K562 (cell line): ENCODE data around the gene PSMD14. TPM values are rescaled to one million over a fixed set of nuclear protein-coding genes. Genes with fewer than 3 reads are reported as not detected.

Experiments used
- ATAC-seq: fragments of 200-7000 bp; cut with Tn5 transposase; 3 replicates; pipeline ENCODE4 v1.9.1; 2020; ENCODE audit warnings: moderate library complexity
- BruUV-seq: library from RNA; stranded (reverse); fragments of 400-500 nt; replicated peaks from 2 replicates; lab custom pipeline; 2021; lab: Mats Ljungman, UMichigan
- CTCF ChIA-PET: fragments of 300-600 bp; formaldehyde crosslinking; extraction: SDS; loops from one replicate; lab custom pipeline; 2021; ENCODE audit warnings: low intra/inter-chr PET ratio; lab: Yijun Ruan, JAX
- POLR2A ChIA-PET: fragments of 300-600, 350-650 bp; sonication (Branson Sonifier 250); formaldehyde crosslinking; extraction: SDS; loops from one replicate; lab custom pipeline; 2021; ENCODE audit warnings: antibody characterized with exemption, inconsistent platforms; lab: Yijun Ruan, JAX
- DNase-seq, 4 experiments: peaks; one replicate each; pipeline versions ENCODE4 v3.0.0 to v3.0.0-alpha.2; 2011 to 2018; ENCODE audit warnings: low spot score in 3 of 4, mixed read lengths in 3 of 4; ENCODE audit errors: extremely low read depth in 1 of 4
- FAIRE-seq: peaks from 2 replicates; lab custom pipeline; 2011; peaks lifted over from hg19 to GRCh38; lab: Jason Lieb, UNC
- H2AFZ ChIP-seq: 2 replicates; pipeline ENCODE4 v1.6.0; 2011; ENCODE audit warnings: low read depth, low read length, control low read depth, inconsistent platforms
- H3K27ac ChIP-seq: fragments of 200-600 bp; 3 replicates; pipeline ENCODE4 v1.8.0; 2011; ENCODE audit warnings: low read depth, mild to moderate bottlenecking, control low read depth, inconsistent platforms, low read length, moderate library complexity, mixed read lengths; ENCODE audit errors: extremely low read depth
- H3K27me3 ChIP-seq, 2 experiments: fragments of 300-600 bp in 1 of 2; 2 replicates in 1 of 2; 3 replicates in 1 of 2; pipeline versions ENCODE4 v1.6.0 to v1.8.0; 2011; ENCODE audit warnings: inconsistent platforms in 2 of 2, low read length in 2 of 2, mild to moderate bottlenecking in 1 of 2, mixed read lengths in 1 of 2, moderate library complexity in 1 of 2; ENCODE audit not compliant: control insufficient read depth in 2 of 2, insufficient read depth in 2 of 2
- H3K36me3 ChIP-seq: fragments of 300-600 bp; 3 replicates; pipeline ENCODE4 v1.8.0; 2011; ENCODE audit warnings: mild to moderate bottlenecking, low read length, inconsistent platforms; ENCODE audit not compliant: control insufficient read depth, insufficient read depth
- H3K4me1 ChIP-seq, 2 experiments: fragments of 200-600 bp in 1 of 2; replicated peaks in 1 of 2; 2 replicates in 1 of 2; 3 replicates in 1 of 2; pipeline versions ENCODE4 v1.5.1 to v1.8.0; 2011; ENCODE audit warnings: inconsistent platforms in 2 of 2, low read length in 2 of 2, mild to moderate bottlenecking in 1 of 2, mixed read lengths in 1 of 2, moderate library complexity in 1 of 2; ENCODE audit not compliant: control insufficient read depth in 2 of 2, insufficient read depth in 2 of 2
- H3K4me2 ChIP-seq: 2 replicates; pipeline ENCODE4 v1.6.1; 2011; ENCODE audit warnings: low read length, control low read depth, inconsistent platforms, mixed read lengths; ENCODE audit not compliant: insufficient read depth
- H3K4me3 ChIP-seq: fragments of 200-600 bp; sonication (generic), shearing (Covaris generic); 2 replicates; pipeline ENCODE4 v1.5.1; 2016; ENCODE audit warnings: control low read depth, inconsistent platforms
- H3K79me2 ChIP-seq: fragments of 200-600 bp; 3 replicates; pipeline ENCODE4 v1.8.0; 2011; ENCODE audit warnings: low read length, inconsistent platforms; ENCODE audit not compliant: control insufficient read depth, insufficient read depth
- H3K9ac ChIP-seq, 2 experiments: 2 replicates each; pipeline versions ENCODE4 v1.6.0 to v1.6.1; 2011; ENCODE audit warnings: low read depth in 2 of 2, low read length in 2 of 2, control low read depth in 1 of 2, inconsistent platforms in 1 of 2, mild to moderate bottlenecking in 1 of 2, mixed read lengths in 1 of 2; ENCODE audit not compliant: insufficient read depth in 1 of 2
- H3K9me1 ChIP-seq: one replicate; pipeline ENCODE4 v1.6.0; 2011; ENCODE audit warnings: inconsistent platforms, mild to moderate bottlenecking, low read length, moderate library complexity; ENCODE audit not compliant: control insufficient read depth, insufficient read depth
- H3K9me3 ChIP-seq: replicated peaks from 2 replicates; pipeline ENCODE4 v1.5.1; 2011; ENCODE audit warnings: low read depth, low read length, inconsistent platforms; ENCODE audit not compliant: control insufficient read depth, insufficient read depth
- H4K20me1 ChIP-seq: replicated peaks from 2 replicates; pipeline ENCODE4 v1.6.1; 2011; ENCODE audit warnings: low read length, inconsistent platforms, mixed read lengths; ENCODE audit not compliant: control insufficient read depth, insufficient read depth
- EZH2 ChIP-seq: IDR thresholded peaks from 2 replicates; pipeline ENCODE4 v1.6.1; 2012; ENCODE audit warnings: low read depth, mild to moderate bottlenecking, inconsistent platforms, low read length, borderline replicate concordance
- MCM3 ChIP-seq: fragments of 450-650 bp; IDR thresholded peaks from 2 replicates; pipeline ENCODE4 v1.6.1; 2016
- ZBTB40 ChIP-seq, 2 experiments: fragments of 450-650 bp in 1 of 2; sonication (generic) in 1 of 2; formaldehyde crosslinking in 1 of 2; IDR thresholded peaks; 2 replicates each; pipeline versions ENCODE4 v1.7.1 to v1.9.0; 2016 to 2022; ENCODE audit warnings: inconsistent platforms in 1 of 2, mild to moderate bottlenecking in 1 of 2, missing genetic modification reagents in 1 of 2
- WGBS: fragments of 100-300 bp; shearing (Covaris generic); methylation state at CpG from one replicate; pipeline ENCODE4 v1.1.6; 2016; ENCODE audit warnings: low coverage, mixed read lengths; ENCODE audit not compliant: insufficient coverage; ENCODE audit errors: missing lambda C conversion rate; 5-methylcytosine and 5-hydroxymethylcytosine counted together
- in situ Hi-C: fragments of 300-500 bp; cut with MboI; formaldehyde crosslinking; loops from 4 replicates; pipeline ENCODE4 v1.15.0; 2018; ENCODE audit warnings: inconsistent platforms, mixed read lengths
- intact Hi-C: fragments of 100-400 bp; cut with micrococcal nuclease; formaldehyde crosslinking; loops from 2 replicates; pipeline ENCODE4 v1.14.2; 2022
- polyA plus RNA-seq, 8 experiments: library from polyadenylated mRNA; depleted of rRNA in 4 of 8; stranded (reverse) in 5 of 8; unstranded in 3 of 8; fragments of >200 nt; fragmentation: Nextera tagmentation in 2 of 8; fragmentation: Illumina TruSeq in 1 of 8; extraction: Ambion mirVana in 2 of 8; extraction: Trizol in 1 of 8; gene quantifications; 2 replicates each; pipeline versions ENCODE4 v1.2.1 to v1.2.3, GENCODE V29; 2011 to 2014; ENCODE audit warnings: inconsistent platforms in 1 of 8, missing spikeins in 1 of 8
- total RNA-seq, 7 experiments: library from RNA; depleted of rRNA in 6 of 7; stranded (reverse); fragments of >200 nt in 6 of 7; fragmentation: Illumina TruSeq in 2 of 7; extraction: Trizol in 2 of 7; gene quantifications; 2 replicates each; pipeline versions ENCODE4 v1.2.1 to v1.2.3, GENCODE V29; 2011 to 2021; ENCODE audit warnings: low replicate concordance in 1 of 7

PSMD14 gene
- total and polyA plus RNA-seq, 9 of the 15 experiments (the other 6 are each of a cell fraction or from before 2014, with no cell fraction given) = 151 to 515 (median 228) TPM

GRCh38 chr2:161391737-161392506, 83.7 kb downstream of the PSMD14 start:
- Histone ChIP-seq H3K9me3 (no peaks in the 10 kb centered on the region), H3K27me3 (no peaks in the 10 kb centered on the region), H3K9ac (no peak overlapping the region), H3K27ac (no peak overlapping the region), H3K4me3 (no peak overlapping the region), H3K79me2 (no peaks in the 10 kb centered on the region; the same call in 2 of the 3 replicates), H3K36me3 (peaks cover 89% of the 10 kb centered on the region), H3K4me2 (no peak overlapping the region), H4K20me1 (no peaks in the 10 kb centered on the region), H3K4me1 (no peaks in the 10 kb centered on the region), H2AFZ (no peak overlapping the region), H3K9me1 (no peaks in the 10 kb centered on the region)
- ATAC-seq (no peak), DNase-seq (no peak), FAIRE-seq (no peak)
- intact Hi-C loops = no loop called here
- POLR2A ChIA-PET = no interaction called here
- TF ChIP-seq MCM3 (no peak), ZBTB40 (IDR thresholded peaks at IDR 0.05) (no peak), ZBTB40 (CRISPR knock-in tag; IDR thresholded peaks at IDR 0.05) (no peak), EZH2 (no peak)
- BruUV-seq = no TSS peak
- in situ Hi-C loops = no loop called here
- WGBS = 89% methylated on average over 4 of the region's 4 CpGs
- CTCF ChIA-PET = no interaction called here
